ENCODE results near the gene SPRR2F. TPM values are rescaled to one million over a fixed set of nuclear protein-coding genes. Genes with fewer than 3 reads are reported as not detected.

Gene SPRR2F
- total RNA-seq, 1 donor from 2014 or later: not detected

- TF ChIP-seq, protein P1, sequence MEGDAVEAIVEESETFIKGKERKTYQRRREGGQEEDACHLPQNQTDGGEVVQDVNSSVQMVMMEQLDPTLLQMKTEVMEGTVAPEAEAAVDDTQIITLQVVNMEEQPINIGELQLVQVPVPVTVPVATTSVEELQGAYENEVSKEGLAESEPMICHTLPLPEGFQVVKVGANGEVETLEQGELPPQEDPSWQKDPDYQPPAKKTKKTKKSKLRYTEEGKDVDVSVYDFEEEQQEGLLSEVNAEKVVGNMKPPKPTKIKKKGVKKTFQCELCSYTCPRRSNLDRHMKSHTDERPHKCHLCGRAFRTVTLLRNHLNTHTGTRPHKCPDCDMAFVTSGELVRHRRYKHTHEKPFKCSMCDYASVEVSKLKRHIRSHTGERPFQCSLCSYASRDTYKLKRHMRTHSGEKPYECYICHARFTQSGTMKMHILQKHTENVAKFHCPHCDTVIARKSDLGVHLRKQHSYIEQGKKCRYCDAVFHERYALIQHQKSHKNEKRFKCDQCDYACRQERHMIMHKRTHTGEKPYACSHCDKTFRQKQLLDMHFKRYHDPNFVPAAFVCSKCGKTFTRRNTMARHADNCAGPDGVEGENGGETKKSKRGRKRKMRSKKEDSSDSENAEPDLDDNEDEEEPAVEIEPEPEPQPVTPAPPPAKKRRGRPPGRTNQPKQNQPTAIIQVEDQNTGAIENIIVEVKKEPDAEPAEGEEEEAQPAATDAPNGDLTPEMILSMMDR (IDR thresholded peaks at IDR 0.05; ENCODE audit: insufficient read depth, low read length, poor library complexity, severe bottlenecking): no peak
- Histone ChIP-seq H3K36me3 (ENCODE audit: control insufficient read depth, insufficient read depth, low read length) (no peaks in the 10 kb centered on the region), H3K27me3 (ENCODE audit: control insufficient read depth, insufficient read depth, low read length) (no peaks in the 10 kb centered on the region), H3K4me3 (ENCODE audit: low read depth, low read length) (no peak within 1 kb of the TSS)
- no peak for DNase-seq (ENCODE audit: low read depth)
Measured at GRCh38 chr1:153071511-153071910, 41.8 kb downstream of the SPRR2F start, which contains the start of gene SPRR2B. Gene SPRR2B (minus strand): TSS chr1:153071611. CDS start chr1:153070839, 772 bp downstream.

DNA sequence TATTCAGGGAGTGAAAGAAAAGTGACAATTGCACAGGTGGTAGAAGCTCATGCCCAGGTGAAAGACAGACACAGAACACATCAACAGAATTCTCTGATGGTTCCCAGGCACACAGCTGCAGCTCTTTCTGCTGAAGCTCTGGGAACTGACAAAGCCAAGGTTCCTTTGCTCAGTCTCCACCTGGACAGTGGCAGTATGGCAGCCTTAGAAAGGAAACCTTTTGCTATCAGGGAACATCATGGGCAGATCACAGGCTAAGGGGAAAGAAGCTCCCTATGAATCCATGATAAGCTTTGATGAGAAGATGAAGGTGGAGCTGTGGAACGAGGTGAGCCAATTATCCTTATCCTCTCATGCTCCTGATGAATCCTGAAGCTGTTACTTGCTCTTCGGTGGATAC is 43.1 kb downstream of the SPRR2F start:
- TF ChIP-seq, protein P1 (IDR thresholded peaks at IDR 0.05; ENCODE audit: insufficient read depth, low read length, poor library complexity, severe bottlenecking): no peak
- no peaks in the 10 kb centered on the region for H3K36me3 ChIP-seq (ENCODE audit: control insufficient read depth, insufficient read depth, low read length)
- no peak overlapping the region for H3K4me3 ChIP-seq (ENCODE audit: low read depth, low read length)
- no peak for DNase-seq (ENCODE audit: low read depth)
- H3K27me3 ChIP-seq (ENCODE audit: control insufficient read depth, insufficient read depth, low read length): no peaks in the 10 kb centered on the region

Other genes starting within 250 kb of the SPRR2F start
- gene SMCP, start 235.2 kb downstream of the SPRR2F start, total RNA-seq: not detected in 2 replicates
- gene IVL, start 205.0 kb downstream of the SPRR2F start, total RNA-seq: 1.2 and 2.3 TPM in 2 replicates
- not detected in 2 replicates for gene SPRR5, start 166.3 kb downstream of the SPRR2F start, total RNA-seq
- gene SPRR4, start 142.9 kb downstream of the SPRR2F start, total RNA-seq: not detected in 2 replicates
- not detected in 2 replicates for gene SPRR1A, start 129.4 kb downstream of the SPRR2F start, total RNA-seq
- 1.1 TPM in 1 of 2 replicates, not detected in the other for gene SPRR3, start 111.8 kb downstream of the SPRR2F start, total RNA-seq
- 0.63 TPM in 1 of 2 replicates, not detected in the other for gene SPRR1B, start 82.3 kb downstream of the SPRR2F start, total RNA-seq
- gene SPRR2D, start 72.4 kb downstream of the SPRR2F start, total RNA-seq: 2.4 and 8.0 TPM in 2 replicates
- gene SPRR2A, start 56.0 kb downstream of the SPRR2F start, total RNA-seq: 1.0 and 3.9 TPM in 2 replicates
- gene SPRR2B, start 41.9 kb downstream of the SPRR2F start, total RNA-seq: not detected in 2 replicates
- not detected in 2 replicates for gene SPRR2E, start 19.0 kb downstream of the SPRR2F start, total RNA-seq
- not detected in 2 replicates for gene SPRR2G, start 37.4 kb upstream of the SPRR2F start, total RNA-seq
- gene LELP1, start 89.9 kb upstream of the SPRR2F start, total RNA-seq: not detected in 2 replicates
- gene PRR9, start 104.1 kb upstream of the SPRR2F start, total RNA-seq: not detected in 2 replicates
- gene LORICRIN, start 146.2 kb upstream of the SPRR2F start, total RNA-seq: not detected in 2 replicates
- gene PGLYRP3, start 199.4 kb upstream of the SPRR2F start, total RNA-seq: not detected in 2 replicates
- 0.07 and 0.71 TPM in 2 replicates for gene PGLYRP4, start 235.3 kb upstream of the SPRR2F start, total RNA-seq
- gene S100A9, start 244.3 kb upstream of the SPRR2F start, total RNA-seq: 35.3 and 55.9 TPM in 2 replicates

Data from kidney epithelial cell (primary cell).